Measurements from ENCODE around the gene NELL2.

- TF ChIP-seq FOXM1 (IDR thresholded peaks at IDR 0.05; ENCODE audit: borderline replicate concordance) = no peak
- no peak for TF ChIP-seq BHLHE40 (IDR thresholded peaks at IDR 0.05; ENCODE audit: borderline replicate concordance)
- no peak for TF ChIP-seq HDGF (IDR thresholded peaks at IDR 0.05; ENCODE audit: borderline replicate concordance)
- TF ChIP-seq FOXK2 (IDR thresholded peaks at IDR 0.05) = no peak
- no peak for TF ChIP-seq ELF4 (IDR thresholded peaks at IDR 0.05)
- no peak for TF ChIP-seq CTBP1 (IDR thresholded peaks at IDR 0.05; ENCODE audit: borderline replicate concordance)
- TF ChIP-seq TARDBP (IDR thresholded peaks at IDR 0.05) = no peak
- TF ChIP-seq L3MBTL2 (conservative IDR thresholded peaks at IDR 0.05) = no peak
- TF ChIP-seq PKNOX1 (IDR thresholded peaks at IDR 0.05) = no peak
- TF ChIP-seq NFRKB (IDR thresholded peaks at IDR 0.05) = no peak
- TF ChIP-seq SUZ12 (IDR thresholded peaks at IDR 0.05) = no peak
Observed at GRCh38 chr12:44589697-44590096, 286.4 kb downstream of the NELL2 start.

Data from HEK293T (cell line).